ENCODE measurements around the gene ZBTB49.

The ZBTB49 gene

DNA sequence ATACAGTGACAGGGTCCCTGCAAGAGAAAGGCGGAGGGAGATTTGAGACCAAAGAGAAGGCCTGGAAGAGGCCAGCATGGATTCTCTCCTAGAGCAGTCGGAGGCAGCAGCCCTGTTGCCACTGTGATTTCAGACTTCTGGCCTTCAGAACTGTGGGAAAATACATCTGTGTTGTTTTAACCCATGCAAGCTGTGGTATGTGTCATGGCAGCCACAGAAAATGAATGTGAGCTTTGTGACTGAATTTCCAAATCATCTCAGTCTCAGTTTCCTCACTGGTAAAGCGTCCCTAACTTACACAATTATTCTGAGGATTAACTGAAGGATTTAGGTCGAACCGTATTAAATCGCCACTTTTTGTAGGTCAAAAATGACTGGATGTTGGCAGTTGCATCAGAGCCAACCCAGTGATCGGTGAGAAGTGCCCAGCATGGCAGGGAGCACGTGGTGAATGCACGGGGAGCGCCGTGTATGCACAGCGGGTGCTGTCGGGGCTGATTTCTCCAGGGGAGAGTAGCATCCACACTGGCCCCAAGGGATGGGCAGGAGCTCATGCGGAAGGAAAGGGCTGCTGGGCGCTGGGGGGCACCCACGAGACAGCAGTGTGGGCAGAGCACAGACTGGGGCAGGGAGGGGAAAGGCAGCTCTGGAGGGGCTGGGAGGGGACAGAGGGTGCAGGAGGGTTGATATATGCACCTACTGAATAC, 73.1 kb downstream of the ZBTB49 start:
- no peak for DNase-seq

GRCh38 chr4:4364061-4364460, 74.0 kb downstream of the ZBTB49 start:
- no peak for DNase-seq

DNA sequence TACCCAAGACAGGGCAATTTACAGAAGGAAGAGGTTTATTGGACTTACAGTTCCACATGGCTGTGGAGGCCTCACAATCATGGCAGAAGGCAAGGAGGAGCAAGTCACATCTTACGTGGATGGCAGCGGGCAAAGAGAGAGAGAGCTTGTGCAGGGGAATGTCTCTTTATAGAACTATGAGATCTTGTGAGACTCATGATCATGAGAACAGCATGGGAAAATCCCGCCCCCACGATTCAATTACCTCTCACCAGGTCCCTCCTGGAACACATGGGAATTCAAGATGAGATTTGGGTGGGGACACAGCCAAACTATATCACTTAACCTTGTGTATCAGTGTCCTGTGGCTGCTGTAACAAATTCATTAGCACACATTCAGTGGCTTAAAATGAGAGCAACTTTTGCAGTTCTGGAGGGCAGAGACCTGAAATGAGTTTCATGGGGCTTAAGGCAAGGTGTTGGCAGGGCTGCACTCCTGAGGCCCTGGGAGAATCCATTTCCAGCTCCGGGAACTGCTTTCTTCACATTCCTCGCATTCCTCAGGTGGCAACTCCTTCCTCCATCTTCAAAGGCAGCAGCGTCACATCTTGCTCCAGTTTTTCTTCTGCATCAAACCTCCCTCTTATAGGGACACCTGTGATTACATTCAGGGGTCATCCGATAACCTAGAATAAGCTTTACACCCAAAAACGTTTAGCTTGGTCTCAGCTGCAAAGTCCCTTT, 74.6 kb downstream of the ZBTB49 start:
- no peak for DNase-seq

- DNase-seq: no peak
These were observed 78.9 kb downstream of the ZBTB49 start for GRCh38 chr4:4368809-4369580.
